GM23338 (cell line): ENCODE measurements around the gene CPAMD8. TPM values are rescaled to one million over a fixed set of nuclear protein-coding genes. Genes with fewer than 3 reads are reported as not detected.

ENCODE experiments used
- ATAC-seq: fragments of 200-7000 bp; cut with Tn5 transposase; 3 replicates; pipeline ENCODE4 v1.9.1; 2020
- DNase-seq: peaks from one replicate; pipeline ENCODE4 v3.0.0-alpha.2; 2015; ENCODE audit warnings: low spot score
- H2AFZ ChIP-seq: fragments of 200-600 bp; sonication (generic); 2 replicates; pipeline ENCODE4 v1.8.0; 2016; ENCODE audit warnings: antibody characterized with exemption, mild to moderate bottlenecking, moderate library complexity
- H3F3A ChIP-seq: fragments of 200-600 bp; sonication (generic); replicated peaks from 2 replicates; pipeline ENCODE4 v1.8.0; 2017; ENCODE audit warnings: antibody characterized with exemption, mixed run types, low read depth
- H3K27ac ChIP-seq: fragments of 200-600 bp; sonication (generic); 2 replicates; pipeline ENCODE4 v1.6.1; 2016; ENCODE audit warnings: low read depth
- H3K27me3 ChIP-seq: fragments of 200-600 bp; sonication (generic); 2 replicates; pipeline ENCODE4 v1.8.0; 2016; ENCODE audit warnings: mild to moderate bottlenecking, mixed run types, moderate library complexity; ENCODE audit not compliant: insufficient read depth
- H3K36me3 ChIP-seq: fragments of 200-600 bp; sonication (generic); 2 replicates; pipeline ENCODE4 v1.8.0; 2016; ENCODE audit warnings: mild to moderate bottlenecking; ENCODE audit not compliant: insufficient read depth
- H3K4me1 ChIP-seq: fragments of 200-600 bp; sonication (generic); 2 replicates; pipeline ENCODE4 v1.8.0; 2016; ENCODE audit warnings: mild to moderate bottlenecking, moderate library complexity; ENCODE audit not compliant: insufficient read depth
- H3K4me2 ChIP-seq: fragments of 200-600 bp; sonication (generic); 2 replicates; pipeline ENCODE4 v1.7.1; 2017; ENCODE audit warnings: mixed run types
- H3K4me3 ChIP-seq: fragments of 200-600 bp; sonication (generic); 2 replicates; pipeline ENCODE4 v1.6.1; 2016; ENCODE audit warnings: mixed run types
- H3K79me2 ChIP-seq: fragments of 200-600 bp; sonication (generic); replicated peaks from 2 replicates; pipeline ENCODE4 v1.8.0; 2017; ENCODE audit warnings: mild to moderate bottlenecking; ENCODE audit not compliant: insufficient read depth
- H3K9me2 ChIP-seq: fragments of 200-600 bp; sonication (generic); 2 replicates; pipeline ENCODE4 v1.8.0; 2017; ENCODE audit not compliant: insufficient read depth
- H4K20me1 ChIP-seq: fragments of 200-600 bp; sonication (generic); replicated peaks from 2 replicates; pipeline ENCODE4 v1.8.0; 2017; ENCODE audit warnings: mild to moderate bottlenecking; ENCODE audit not compliant: insufficient read depth
- H3K27ac Mint-ChIP-seq: 2 replicates; pipeline ENCODE4 v1.8.0; 2020; ENCODE audit warnings: inconsistent platforms, mild to moderate bottlenecking, moderate library complexity, mixed read lengths
- H3K27me3 Mint-ChIP-seq: 3 replicates; pipeline ENCODE4 v1.8.0; 2022; ENCODE audit warnings: low read depth, mild to moderate bottlenecking, moderate library complexity, mixed read lengths, inconsistent platforms; ENCODE audit not compliant: insufficient read depth, poor library complexity
- H3K36me3 Mint-ChIP-seq: 3 replicates; pipeline ENCODE4 v1.8.0; 2021; ENCODE audit warnings: low read depth, mild to moderate bottlenecking, inconsistent platforms, moderate library complexity, mixed read lengths
- H3K4me1 Mint-ChIP-seq: 3 replicates; pipeline ENCODE4 v1.8.0; 2020; ENCODE audit warnings: mild to moderate bottlenecking, inconsistent platforms, mixed read lengths
- H3K4me3 Mint-ChIP-seq: 3 replicates; pipeline ENCODE4 v1.8.0; 2021; ENCODE audit warnings: moderate library complexity, mild to moderate bottlenecking, inconsistent platforms, mixed read lengths
- H3K9me3 Mint-ChIP-seq: 3 replicates; pipeline ENCODE4 v1.8.0; 2020; ENCODE audit warnings: moderate library complexity, mild to moderate bottlenecking, inconsistent platforms, mixed read lengths
- CREB1 ChIP-seq: fragments of 250-450 bp; sonication (Bioruptor Pico); IDR thresholded peaks from 2 replicates; pipeline ENCODE4 v1.5.0; 2020; ENCODE audit warnings: low read depth, mild to moderate bottlenecking, moderate library complexity
- EZH2 ChIP-seq: fragments of 200-600 bp; sonication (generic); IDR thresholded peaks from one replicate; pipeline ENCODE4 v1.8.0; 2017; ENCODE audit warnings: antibody characterized with exemption, mild to moderate bottlenecking, low read depth; ENCODE audit not compliant: unreplicated experiment
- EZH2phosphoT487 ChIP-seq: fragments of 200-600 bp; sonication (generic); IDR thresholded peaks from one replicate; pipeline ENCODE4 v1.8.1; 2018; ENCODE audit warnings: antibody characterized with exemption; ENCODE audit not compliant: unreplicated experiment
- JUNB ChIP-seq: IDR thresholded peaks from one replicate; pipeline ENCODE4 v1.6.1; 2016; ENCODE audit warnings: antibody characterized with exemption; ENCODE audit not compliant: unreplicated experiment
- NANOG ChIP-seq: IDR thresholded peaks from 2 replicates; pipeline ENCODE4 v1.6.1; 2016; ENCODE audit warnings: antibody characterized with exemption, borderline replicate concordance
- POLR2AphosphoS5 ChIP-seq: IDR thresholded peaks from 2 replicates; pipeline ENCODE4 v1.6.1; 2016; ENCODE audit warnings: antibody characterized with exemption, low read depth
- STAT1 ChIP-seq: IDR thresholded peaks from one replicate; pipeline ENCODE4 v1.6.1; 2016; ENCODE audit warnings: antibody characterized with exemption; ENCODE audit not compliant: unreplicated experiment
- ZNF114 ChIP-seq: fragments of 250-450 bp; sonication (Bioruptor Pico); IDR thresholded peaks from 2 replicates; pipeline ENCODE4 v1.5.0; 2020; ENCODE audit warnings: mild to moderate bottlenecking, moderate library complexity
- ZNF331 ChIP-seq: fragments of 250-450 bp; sonication (Bioruptor Pico); IDR thresholded peaks from 2 replicates; pipeline ENCODE4 v1.5.0; 2020; ENCODE audit warnings: low read depth, mild to moderate bottlenecking, moderate library complexity
- polyA plus RNA-seq: library from polyadenylated mRNA; unstranded; fragments of >200 nt; fragmentation: Nextera tagmentation; extraction: Ambion mirVana; gene quantifications from 2 replicates; pipeline ENCODE4 v1.2.1, GENCODE V29; 2016
- total RNA-seq: library from RNA; depleted of rRNA; stranded (reverse); fragments of >200 nt; shearing (Covaris generic); gene quantifications from 2 replicates; pipeline ENCODE4 v1.2.3, GENCODE V29; 2014
- TF ChIP-seq, protein P1 (sequence below), 2 experiments: fragments of 200-600 bp in 1 of 2; sonication (generic) in 1 of 2; conservative IDR thresholded peaks; 2 replicates each; pipeline versions ENCODE4 v1.5.1 to v1.6.1; 2016 to 2017; ENCODE audit warnings: antibody characterized with exemption in 2 of 2, low read depth in 2 of 2, mild to moderate bottlenecking in 2 of 2, moderate library complexity in 1 of 2
- TF ChIP-seq, protein P2 (sequence below): fragments of 250-450 bp; sonication (Bioruptor Pico); IDR thresholded peaks from 2 replicates; pipeline ENCODE4 v1.5.0; 2020; ENCODE audit warnings: mild to moderate bottlenecking, moderate library complexity
- TF ChIP-seq, protein P3 (sequence below): IDR thresholded peaks from 2 replicates; pipeline ENCODE4 v1.6.1; 2016; ENCODE audit warnings: antibody characterized with exemption
- TF ChIP-seq, protein P4 (sequence below): IDR thresholded peaks from one replicate; pipeline ENCODE4 v1.6.1; 2018; ENCODE audit warnings: antibody characterized with exemption; ENCODE audit not compliant: unreplicated experiment

CPAMD8 gene
- total and polyA plus RNA-seq, 2 experiments from 2014 or later: 4.4 to 11.8 TPM

DNA sequence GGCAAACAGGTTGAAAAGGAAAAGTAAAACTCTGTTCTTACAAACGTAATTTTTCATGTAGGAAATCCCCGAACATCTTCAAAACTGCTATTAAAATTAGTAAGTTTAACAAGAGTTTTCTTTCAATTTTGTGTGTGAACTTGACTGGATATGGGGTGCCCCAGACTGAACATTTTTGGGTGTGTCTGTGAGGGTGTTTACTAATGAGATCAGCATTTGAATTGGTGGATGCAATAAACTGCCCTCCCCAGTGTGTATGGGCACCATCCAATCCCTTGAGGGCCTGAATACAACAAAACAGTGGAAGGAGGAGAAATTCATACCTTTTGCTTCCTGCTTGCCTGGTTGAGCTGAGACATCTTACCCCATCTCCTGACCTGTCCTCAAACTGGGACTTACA lies 36.8 kb upstream of the CPAMD8 start:
- Mint-ChIP-seq H3K4me1 (peaks cover 8% of the 10 kb centered on the region), H3K36me3 (peaks cover 77% of the 10 kb centered on the region), H3K4me3 (no peak overlapping the region; the same call in 2 of the 3 replicates), H3K9me3 (peaks cover 10% of the 10 kb centered on the region; the same call in 2 of the 3 replicates), H3K27ac (no peak overlapping the region), H3K27me3 (no peaks in the 10 kb centered on the region)
- DNase-seq: no peak
- Histone ChIP-seq H3K9me2 (no peaks in the 10 kb centered on the region), H3F3A (peaks cover 2% of the 10 kb centered on the region; the same call in 1 of the 2 replicates), H3K4me1 (no peaks in the 10 kb centered on the region), H3K79me2 (peaks cover 65% of the 10 kb centered on the region), H3K4me3 (no peak overlapping the region), H4K20me1 (peaks cover 14% of the 10 kb centered on the region), H3K4me2 (no peak overlapping the region), H2AFZ (no peak overlapping the region), H3K27me3 (no peaks in the 10 kb centered on the region), H3K36me3 (peaks cover 21% of the 10 kb centered on the region), H3K27ac (0 out of 2 replicates have a peak overlapping the region, but pooled peaks have one; percentile 26)
- no peak for TF ChIP-seq CREB1 (CRISPR knock-in tag)
- TF ChIP-seq, protein P1, sequence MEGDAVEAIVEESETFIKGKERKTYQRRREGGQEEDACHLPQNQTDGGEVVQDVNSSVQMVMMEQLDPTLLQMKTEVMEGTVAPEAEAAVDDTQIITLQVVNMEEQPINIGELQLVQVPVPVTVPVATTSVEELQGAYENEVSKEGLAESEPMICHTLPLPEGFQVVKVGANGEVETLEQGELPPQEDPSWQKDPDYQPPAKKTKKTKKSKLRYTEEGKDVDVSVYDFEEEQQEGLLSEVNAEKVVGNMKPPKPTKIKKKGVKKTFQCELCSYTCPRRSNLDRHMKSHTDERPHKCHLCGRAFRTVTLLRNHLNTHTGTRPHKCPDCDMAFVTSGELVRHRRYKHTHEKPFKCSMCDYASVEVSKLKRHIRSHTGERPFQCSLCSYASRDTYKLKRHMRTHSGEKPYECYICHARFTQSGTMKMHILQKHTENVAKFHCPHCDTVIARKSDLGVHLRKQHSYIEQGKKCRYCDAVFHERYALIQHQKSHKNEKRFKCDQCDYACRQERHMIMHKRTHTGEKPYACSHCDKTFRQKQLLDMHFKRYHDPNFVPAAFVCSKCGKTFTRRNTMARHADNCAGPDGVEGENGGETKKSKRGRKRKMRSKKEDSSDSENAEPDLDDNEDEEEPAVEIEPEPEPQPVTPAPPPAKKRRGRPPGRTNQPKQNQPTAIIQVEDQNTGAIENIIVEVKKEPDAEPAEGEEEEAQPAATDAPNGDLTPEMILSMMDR (conservative IDR thresholded peaks at IDR 0.05; ENCODE audit: low read depth in 2 of 2): no peak
- no peak for TF ChIP-seq EZH2
- TF ChIP-seq, protein P2, sequence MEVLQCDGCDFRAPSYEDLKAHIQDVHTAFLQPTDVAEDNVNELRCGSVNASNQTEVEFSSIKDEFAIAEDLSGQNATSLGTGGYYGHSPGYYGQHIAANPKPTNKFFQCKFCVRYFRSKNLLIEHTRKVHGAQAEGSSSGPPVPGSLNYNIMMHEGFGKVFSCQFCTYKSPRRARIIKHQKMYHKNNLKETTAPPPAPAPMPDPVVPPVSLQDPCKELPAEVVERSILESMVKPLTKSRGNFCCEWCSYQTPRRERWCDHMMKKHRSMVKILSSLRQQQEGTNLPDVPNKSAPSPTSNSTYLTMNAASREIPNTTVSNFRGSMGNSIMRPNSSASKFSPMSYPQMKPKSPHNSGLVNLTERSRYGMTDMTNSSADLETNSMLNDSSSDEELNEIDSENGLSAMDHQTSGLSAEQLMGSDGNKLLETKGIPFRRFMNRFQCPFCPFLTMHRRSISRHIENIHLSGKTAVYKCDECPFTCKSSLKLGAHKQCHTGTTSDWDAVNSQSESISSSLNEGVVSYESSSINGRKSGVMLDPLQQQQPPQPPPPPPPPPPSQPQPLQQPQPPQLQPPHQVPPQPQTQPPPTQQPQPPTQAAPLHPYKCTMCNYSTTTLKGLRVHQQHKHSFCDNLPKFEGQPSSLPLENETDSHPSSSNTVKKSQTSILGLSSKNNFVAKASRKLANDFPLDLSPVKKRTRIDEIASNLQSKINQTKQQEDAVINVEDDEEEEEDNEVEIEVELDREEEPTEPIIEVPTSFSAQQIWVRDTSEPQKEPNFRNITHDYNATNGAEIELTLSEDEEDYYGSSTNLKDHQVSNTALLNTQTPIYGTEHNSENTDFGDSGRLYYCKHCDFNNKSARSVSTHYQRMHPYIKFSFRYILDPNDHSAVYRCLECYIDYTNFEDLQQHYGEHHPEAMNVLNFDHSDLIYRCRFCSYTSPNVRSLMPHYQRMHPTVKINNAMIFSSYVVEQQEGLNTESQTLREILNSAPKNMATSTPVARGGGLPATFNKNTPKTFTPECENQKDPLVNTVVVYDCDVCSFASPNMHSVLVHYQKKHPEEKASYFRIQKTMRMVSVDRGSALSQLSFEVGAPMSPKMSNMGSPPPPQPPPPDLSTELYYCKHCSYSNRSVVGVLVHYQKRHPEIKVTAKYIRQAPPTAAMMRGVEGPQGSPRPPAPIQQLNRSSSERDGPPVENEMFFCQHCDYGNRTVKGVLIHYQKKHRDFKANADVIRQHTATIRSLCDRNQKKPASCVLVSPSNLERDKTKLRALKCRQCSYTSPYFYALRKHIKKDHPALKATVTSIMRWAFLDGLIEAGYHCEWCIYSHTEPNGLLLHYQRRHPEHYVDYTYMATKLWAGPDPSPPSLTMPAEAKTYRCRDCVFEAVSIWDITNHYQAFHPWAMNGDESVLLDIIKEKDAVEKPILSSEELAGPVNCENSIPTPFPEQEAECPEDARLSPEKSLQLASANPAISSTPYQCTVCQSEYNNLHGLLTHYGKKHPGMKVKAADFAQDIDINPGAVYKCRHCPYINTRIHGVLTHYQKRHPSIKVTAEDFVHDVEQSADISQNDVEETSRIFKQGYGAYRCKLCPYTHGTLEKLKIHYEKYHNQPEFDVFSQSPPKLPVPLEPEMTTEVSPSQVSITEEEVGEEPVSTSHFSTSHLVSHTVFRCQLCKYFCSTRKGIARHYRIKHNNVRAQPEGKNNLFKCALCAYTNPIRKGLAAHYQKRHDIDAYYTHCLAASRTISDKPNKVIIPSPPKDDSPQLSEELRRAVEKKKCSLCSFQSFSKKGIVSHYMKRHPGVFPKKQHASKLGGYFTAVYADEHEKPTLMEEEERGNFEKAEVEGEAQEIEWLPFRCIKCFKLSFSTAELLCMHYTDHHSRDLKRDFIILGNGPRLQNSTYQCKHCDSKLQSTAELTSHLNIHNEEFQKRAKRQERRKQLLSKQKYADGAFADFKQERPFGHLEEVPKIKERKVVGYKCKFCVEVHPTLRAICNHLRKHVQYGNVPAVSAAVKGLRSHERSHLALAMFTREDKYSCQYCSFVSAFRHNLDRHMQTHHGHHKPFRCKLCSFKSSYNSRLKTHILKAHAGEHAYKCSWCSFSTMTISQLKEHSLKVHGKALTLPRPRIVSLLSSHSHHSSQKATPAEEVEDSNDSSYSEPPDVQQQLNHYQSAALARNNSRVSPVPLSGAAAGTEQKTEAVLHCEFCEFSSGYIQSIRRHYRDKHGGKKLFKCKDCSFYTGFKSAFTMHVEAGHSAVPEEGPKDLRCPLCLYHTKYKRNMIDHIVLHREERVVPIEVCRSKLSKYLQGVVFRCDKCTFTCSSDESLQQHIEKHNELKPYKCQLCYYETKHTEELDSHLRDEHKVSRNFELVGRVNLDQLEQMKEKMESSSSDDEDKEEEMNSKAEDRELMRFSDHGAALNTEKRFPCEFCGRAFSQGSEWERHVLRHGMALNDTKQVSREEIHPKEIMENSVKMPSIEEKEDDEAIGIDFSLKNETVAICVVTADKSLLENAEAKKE (CRISPR knock-in tag): no peak
- no peak for TF ChIP-seq NANOG
- TF ChIP-seq ZNF331: no peak
- no peak for TF ChIP-seq JUNB
- TF ChIP-seq, protein P3, sequence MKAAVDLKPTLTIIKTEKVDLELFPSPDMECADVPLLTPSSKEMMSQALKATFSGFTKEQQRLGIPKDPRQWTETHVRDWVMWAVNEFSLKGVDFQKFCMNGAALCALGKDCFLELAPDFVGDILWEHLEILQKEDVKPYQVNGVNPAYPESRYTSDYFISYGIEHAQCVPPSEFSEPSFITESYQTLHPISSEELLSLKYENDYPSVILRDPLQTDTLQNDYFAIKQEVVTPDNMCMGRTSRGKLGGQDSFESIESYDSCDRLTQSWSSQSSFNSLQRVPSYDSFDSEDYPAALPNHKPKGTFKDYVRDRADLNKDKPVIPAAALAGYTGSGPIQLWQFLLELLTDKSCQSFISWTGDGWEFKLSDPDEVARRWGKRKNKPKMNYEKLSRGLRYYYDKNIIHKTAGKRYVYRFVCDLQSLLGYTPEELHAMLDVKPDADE: no peak
- TF ChIP-seq EZH2phosphoT487: no peak
- TF ChIP-seq POLR2AphosphoS5: no peak
- no peak for TF ChIP-seq STAT1
- TF ChIP-seq, protein P4, sequence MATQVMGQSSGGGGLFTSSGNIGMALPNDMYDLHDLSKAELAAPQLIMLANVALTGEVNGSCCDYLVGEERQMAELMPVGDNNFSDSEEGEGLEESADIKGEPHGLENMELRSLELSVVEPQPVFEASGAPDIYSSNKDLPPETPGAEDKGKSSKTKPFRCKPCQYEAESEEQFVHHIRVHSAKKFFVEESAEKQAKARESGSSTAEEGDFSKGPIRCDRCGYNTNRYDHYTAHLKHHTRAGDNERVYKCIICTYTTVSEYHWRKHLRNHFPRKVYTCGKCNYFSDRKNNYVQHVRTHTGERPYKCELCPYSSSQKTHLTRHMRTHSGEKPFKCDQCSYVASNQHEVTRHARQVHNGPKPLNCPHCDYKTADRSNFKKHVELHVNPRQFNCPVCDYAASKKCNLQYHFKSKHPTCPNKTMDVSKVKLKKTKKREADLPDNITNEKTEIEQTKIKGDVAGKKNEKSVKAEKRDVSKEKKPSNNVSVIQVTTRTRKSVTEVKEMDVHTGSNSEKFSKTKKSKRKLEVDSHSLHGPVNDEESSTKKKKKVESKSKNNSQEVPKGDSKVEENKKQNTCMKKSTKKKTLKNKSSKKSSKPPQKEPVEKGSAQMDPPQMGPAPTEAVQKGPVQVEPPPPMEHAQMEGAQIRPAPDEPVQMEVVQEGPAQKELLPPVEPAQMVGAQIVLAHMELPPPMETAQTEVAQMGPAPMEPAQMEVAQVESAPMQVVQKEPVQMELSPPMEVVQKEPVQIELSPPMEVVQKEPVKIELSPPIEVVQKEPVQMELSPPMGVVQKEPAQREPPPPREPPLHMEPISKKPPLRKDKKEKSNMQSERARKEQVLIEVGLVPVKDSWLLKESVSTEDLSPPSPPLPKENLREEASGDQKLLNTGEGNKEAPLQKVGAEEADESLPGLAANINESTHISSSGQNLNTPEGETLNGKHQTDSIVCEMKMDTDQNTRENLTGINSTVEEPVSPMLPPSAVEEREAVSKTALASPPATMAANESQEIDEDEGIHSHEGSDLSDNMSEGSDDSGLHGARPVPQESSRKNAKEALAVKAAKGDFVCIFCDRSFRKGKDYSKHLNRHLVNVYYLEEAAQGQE: no peak
- no peak for TF ChIP-seq ZNF114 (CRISPR knock-in tag)
- no peak for ATAC-seq
